ENCODE results near the gene EFEMP2.

EFEMP2 gene

GRCh38 chr11:65884716-65885092, 12.1 kb upstream of the EFEMP2 start:
- DNase-seq: peak; percentile 74

DNA sequence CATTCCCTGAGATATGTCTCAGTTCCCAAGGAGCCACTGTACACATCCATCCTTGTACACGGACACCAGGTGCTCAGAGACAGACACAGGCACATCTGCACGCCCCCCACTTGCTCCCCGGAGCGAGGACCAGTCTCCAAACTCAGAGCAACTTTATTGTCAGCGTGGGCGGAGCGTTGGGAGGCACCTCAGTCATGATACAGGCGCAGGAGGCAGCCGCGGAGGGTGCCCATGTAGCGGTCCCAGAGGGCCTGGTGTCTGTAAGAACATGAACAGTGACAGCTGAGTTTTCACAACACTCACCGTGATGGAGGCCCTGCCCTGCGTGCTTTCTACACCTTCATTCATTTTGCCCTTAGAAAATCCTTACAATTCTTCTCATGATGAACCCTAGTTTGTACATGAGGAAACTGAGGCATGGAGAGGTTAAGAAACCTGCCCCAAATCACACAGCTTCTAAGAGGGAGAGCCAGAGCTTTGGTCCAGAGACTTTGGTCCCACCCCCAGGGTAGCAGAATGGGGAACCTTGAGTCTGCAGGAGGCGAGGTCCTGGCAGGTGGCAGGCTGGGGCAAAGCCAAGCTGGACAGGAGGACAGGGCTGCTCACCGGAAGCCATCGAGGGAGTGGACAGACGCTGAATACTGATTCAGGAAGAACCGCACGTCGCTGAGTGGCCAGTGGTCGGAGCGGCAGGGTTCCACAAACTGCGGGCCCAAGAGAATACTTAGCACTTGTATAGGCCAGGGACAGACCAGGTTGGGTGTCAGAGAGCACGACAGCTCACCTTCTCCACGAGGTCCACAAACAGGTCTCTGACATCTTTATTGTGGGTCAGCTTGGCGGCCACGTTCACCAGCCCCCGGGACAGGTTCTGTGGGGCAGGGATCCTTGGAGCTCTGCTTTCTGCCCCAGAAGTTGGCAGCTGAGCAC, 11.5 kb upstream of the EFEMP2 start:
- no peak for DNase-seq

GRCh38 chr11:65883058-65883761, 10.6 kb upstream of the EFEMP2 start:
- no peak for DNase-seq

DNA sequence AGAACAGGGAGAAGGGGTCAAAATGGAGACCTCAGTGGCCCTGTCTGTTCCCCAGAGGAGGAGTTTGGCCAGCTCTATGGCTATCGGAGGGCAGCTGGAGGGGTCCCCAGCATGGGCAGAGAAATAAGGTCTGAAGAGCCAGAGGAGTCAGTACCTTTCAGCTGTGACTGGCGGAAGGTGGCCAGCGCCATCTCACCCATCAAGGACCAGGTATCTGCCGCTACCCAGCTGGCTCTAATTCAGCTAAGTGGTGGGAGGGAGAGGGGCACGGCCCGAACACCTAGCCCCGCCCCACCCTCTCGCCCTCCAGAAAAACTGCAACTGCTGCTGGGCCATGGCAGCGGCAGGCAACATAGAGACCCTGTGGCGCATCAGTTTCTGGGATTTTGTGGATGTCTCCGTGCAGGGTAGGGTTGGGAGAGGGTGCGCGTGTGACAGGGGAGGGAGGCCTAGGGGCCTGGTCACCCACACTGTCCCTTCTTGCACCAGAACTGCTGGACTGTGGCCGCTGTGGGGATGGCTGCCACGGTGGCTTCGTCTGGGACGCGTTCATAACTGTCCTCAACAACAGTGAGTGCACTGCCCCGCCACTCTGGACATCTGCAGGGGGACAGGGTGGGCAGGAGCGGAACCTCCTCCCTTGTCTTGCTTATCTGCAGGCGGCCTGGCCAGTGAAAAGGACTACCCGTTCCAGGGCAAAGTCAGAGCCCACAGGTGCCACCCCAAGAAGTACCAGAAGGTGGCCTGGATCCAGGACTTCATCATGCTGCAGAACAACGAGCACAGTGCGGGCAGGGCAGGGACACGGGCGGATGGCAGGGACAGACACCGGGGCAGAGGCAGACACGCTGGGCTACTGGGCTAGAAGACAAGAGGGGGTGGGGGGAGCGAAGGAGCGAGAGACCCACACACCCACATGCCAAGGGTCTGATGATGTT, 9.8 kb upstream of the EFEMP2 start:
- no peak for DNase-seq

GRCh38 chr11:65880844-65881421, 8.3 kb upstream of the EFEMP2 start:
- DNase-seq: no peak

GRCh38 chr11:65880027-65880426, 7.4 kb upstream of the EFEMP2 start:
- no peak for DNase-seq

GRCh38 chr11:65879617-65880016, 7.0 kb upstream of the EFEMP2 start, which contains the start of gene CTSW:
CTSW (plus strand) TSS chr11:65879837; CDS start chr11:65879855, 18 bp downstream.
- DNase-seq: no peak

DNA sequence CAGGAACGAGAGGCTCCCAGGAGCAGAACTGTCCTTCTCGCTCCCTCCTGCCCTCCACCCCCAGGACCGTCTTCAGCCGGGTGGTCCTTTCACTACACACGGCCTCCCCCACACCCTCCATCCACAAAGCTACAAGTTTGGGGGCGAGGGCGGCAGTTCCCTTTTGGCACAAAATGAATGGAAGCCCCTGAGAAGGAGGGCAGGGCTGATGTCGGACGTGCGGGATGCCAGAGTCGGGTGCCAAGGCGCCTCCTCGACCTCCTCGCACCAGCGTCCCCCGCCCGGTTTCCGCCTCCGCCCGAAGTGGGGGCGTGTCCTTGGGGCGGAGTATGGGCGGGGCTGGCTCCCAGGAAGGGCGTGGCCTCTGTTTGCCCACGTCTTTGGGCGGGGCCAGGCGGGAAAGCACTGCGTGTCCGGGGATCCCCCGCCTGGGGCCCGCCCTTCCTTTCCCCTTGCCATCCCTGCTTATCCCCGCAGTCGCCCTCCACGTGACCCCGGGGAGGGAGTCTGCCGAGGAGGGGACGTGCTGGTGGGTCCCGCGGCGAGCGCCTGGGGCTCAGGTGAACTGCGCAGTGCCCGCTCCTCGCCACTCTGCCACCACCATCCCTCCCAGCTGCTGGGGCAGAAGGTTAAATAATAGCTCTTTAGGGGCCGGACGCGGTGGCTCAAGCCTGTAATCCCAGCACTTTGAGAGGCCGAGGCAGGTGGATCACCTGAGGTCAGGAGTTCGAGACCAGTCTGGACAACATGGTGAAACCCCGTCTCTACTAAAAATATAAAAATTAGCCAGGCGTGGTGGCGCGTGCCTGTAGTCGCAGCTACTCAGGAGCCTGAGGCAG, 937 bp upstream of the EFEMP2 start:
- DNase-seq: peak; percentile 95

DNA sequence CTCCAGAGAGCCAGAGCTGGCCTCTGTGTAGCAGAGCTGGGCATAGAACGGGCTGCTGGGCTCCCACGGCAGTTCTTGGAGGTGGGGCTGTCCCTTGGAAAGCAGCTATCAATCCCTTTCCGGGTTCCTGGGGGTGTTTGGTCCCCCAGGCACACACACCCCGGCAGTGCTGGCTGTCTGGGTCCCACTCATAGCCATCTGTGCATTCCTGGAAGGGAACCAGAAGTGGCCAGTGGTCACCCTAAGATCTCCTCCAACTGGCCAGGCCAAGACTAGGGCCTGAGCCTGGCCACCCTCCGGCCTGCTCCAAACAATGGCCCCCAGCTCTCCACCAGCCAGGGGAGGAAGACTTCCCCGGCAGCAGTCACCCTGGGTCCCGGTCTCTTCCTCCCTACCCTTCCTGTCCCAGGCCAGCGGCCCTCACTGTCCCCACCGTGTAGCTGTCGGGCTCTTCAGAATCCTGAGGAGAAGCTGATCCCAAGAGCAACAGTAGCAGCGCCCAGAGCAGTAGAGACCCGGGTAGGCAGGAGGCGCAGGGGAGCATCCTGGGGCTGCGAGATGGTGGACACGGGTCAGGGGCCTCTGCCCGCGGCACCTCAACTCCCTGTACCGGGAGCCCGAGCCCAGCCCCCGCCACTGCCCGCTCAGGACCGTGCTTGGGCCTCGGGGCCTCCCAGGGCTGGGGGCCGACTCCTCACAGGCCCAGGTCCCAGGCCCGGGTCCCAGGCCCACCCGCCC, 620 bp downstream of the EFEMP2 start:
- no peak for DNase-seq

- peak; percentile 51 for DNase-seq
Measured at GRCh38 chr11:65870706-65871681, 1.6 kb downstream of the EFEMP2 start.

DNA sequence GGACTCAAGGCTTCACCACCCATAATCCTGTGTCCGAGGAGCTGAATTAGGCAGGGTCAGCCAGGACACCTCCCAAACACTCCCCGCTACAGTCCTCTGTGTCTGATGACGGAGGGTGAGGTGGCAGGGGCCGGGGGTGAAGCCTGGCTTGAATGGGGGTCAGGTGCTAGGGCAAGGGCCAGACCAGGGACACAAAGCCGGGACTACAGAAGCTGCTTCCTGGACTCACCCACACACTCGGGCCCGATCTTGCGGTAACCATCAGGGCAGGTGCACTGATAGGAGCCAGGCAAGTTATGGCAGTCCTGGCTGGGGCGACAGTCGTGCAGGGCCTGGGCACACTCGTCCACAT, 2.3 kb downstream of the EFEMP2 start:
- DNase-seq: no peak

DNA sequence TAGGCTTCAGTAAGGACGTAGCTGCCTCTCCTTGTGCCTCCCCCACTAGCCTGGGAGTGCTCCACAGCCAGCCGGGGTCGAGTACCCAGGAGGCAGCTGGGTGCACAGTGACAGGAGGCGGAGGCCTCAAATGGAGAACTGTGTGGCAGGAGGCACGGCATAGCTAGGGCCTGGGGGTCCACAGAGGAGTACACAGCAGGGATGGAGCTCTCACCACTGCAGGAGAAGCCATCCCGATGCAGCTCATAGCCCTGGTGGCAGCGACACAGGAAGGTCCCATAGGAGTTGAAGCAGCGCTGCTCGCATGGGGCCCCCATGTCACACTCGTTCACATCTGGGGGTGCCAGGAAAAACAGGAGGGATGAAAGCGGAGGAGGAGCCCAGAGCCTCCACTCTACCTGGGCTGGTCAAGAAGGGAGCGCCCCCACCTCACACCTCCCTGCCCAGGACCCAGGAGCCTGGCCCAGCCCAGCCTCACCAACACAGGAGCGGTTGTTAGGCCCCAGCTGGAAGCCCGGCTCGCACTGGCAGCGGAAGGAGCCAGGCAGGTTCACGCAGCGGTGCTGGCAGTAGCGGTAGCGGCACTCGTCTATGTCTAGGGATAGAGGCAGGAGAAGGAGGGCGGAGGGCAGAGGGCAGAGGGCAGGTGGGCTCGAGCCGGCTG, 2.8 kb downstream of the EFEMP2 start:
- no peak for DNase-seq

GRCh38 chr11:65868907-65869306, 3.7 kb downstream of the EFEMP2 start:
- DNase-seq: no peak

DNA sequence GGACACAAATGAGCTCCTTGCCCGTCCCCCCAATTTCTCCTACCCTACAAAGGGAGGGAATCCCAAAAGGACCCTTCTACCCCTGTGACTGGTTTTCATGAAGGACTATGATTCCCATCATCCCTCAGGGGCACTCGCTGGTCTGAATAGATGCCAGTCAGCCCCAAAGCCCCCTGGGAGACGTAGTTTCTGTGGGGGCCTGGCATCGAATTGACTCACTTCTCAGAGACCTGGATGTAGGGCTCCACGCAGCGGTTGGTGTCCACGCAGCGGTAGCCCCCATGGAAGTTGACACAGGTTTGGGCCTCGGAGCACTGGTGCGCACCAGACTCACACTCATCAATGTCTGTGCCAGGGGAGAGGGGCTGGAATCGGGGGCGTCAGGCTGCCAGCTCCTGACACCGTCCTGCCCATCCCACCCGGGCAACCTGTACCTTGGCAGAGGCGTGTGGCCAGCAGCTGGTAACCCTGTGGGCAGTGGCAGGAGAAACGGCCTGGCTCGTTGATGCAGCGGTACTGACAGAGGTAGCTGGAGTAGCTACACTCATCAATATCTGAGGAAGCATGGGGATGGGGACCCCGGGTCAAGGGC, 4.4 kb downstream of the EFEMP2 start:
- no peak for DNase-seq

DNA sequence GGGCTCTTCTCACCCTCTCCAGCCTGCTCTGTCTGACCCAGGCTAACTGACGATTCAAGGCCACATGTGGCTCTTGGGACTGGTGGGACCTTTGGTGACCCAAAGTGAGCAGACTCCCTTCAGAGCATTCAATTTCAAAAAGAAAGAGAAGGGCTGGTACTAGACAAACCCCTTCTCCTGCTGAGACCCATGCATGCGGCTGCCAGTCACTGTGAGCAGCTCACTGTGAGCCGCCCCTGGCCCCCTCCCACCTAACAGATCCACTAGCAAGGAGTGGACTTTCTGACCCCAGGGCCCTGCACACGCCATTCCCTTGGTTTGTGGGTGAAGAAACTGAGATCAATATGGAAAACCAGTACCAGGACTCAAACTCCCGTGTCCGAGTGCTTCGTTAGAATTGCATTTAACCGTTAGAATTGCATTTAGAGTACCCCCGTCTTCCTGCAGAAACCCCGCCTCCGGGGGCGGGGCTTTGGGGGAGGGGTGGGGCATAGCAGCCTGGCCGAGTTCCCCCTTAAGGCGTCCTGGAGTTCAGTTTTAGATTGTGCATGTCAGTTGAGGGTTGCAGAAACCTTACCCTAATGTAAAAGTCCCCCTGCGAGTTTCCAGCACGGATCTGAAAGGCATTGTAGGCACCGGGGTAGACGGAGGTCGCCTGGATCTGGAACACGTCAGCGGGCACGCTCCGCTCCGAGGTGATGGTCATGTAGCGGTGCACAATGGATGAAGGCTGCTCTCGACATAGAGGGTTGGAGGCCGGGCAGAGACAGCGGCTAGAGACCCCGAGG, 5.1 kb downstream of the EFEMP2 start:
- DNase-seq: no peak

- DNase-seq: no peak
Measured at GRCh38 chr11:65866509-65867283, 5.9 kb downstream of the EFEMP2 start.

Measured in fibroblast of skin of scalp (primary cell).